Smooth muscle cell (in vitro differentiated cells): Measurements from ENCODE around the gene SLC25A4. TPM values are rescaled to one million over a fixed set of nuclear protein-coding genes. Genes with fewer than 3 reads are reported as not detected.

ENCODE experiments used
- DNase-seq: peaks from one replicate; lab custom pipeline; 2025; ENCODE audit not compliant: unreplicated experiment; lab: John Stamatoyannopoulos, UW
- H2AFZ ChIP-seq: fragments of 200-600 bp; sonication (generic); 2 replicates; pipeline ENCODE4 v1.6.0; 2016; ENCODE audit warnings: antibody characterized with exemption, low read depth, mild to moderate bottlenecking
- H3F3A ChIP-seq: fragments of 200-600 bp; sonication (generic); 2 replicates; pipeline ENCODE4 v1.6.0; 2017; ENCODE audit warnings: antibody characterized with exemption, low read depth
- H3K27ac ChIP-seq: fragments of 200-600 bp; sonication (generic); 2 replicates; pipeline ENCODE4 v1.5.1; 2016; ENCODE audit warnings: low read depth, mild to moderate bottlenecking
- H3K27me3 ChIP-seq: fragments of 200-600 bp; sonication (generic); 2 replicates; pipeline ENCODE4 v1.6.1; 2016; ENCODE audit warnings: low read depth, mild to moderate bottlenecking
- H3K36me3 ChIP-seq: fragments of 200-600 bp; sonication (generic); 2 replicates; pipeline ENCODE4 v1.5.1; 2016; ENCODE audit warnings: low read depth
- H3K4me1 ChIP-seq: fragments of 200-600 bp; sonication (generic); 2 replicates; pipeline ENCODE4 v1.5.1; 2016; ENCODE audit warnings: low read depth
- H3K4me2 ChIP-seq: fragments of 200-600 bp; sonication (generic); 2 replicates; pipeline ENCODE4 v1.6.0; 2016; ENCODE audit warnings: mild to moderate bottlenecking
- H3K4me3 ChIP-seq: fragments of 200-600 bp; sonication (generic); 2 replicates; pipeline ENCODE4 v1.5.1; 2016; ENCODE audit warnings: mild to moderate bottlenecking
- H3K79me2 ChIP-seq: fragments of 200-600 bp; sonication (generic); 2 replicates; pipeline ENCODE4 v1.6.0; 2016; ENCODE audit warnings: low read depth, mild to moderate bottlenecking
- H3K9ac ChIP-seq: fragments of 200-600 bp; sonication (generic); 2 replicates; pipeline ENCODE4 v1.6.0; 2016; ENCODE audit warnings: low read depth
- H3K9me3 ChIP-seq: fragments of 200-600 bp; sonication (generic); replicated peaks from 2 replicates; pipeline ENCODE4 v1.5.1; 2016; ENCODE audit warnings: low read depth
- H4K20me1 ChIP-seq: fragments of 200-600 bp; sonication (generic); 2 replicates; pipeline ENCODE4 v1.6.0; 2016; ENCODE audit warnings: low read depth
- WGBS: methylation state at CpG from one replicate; pipeline ENCODE4 v1.1.7; 2016; ENCODE audit warnings: low lambda C conversion rate; 5-methylcytosine and 5-hydroxymethylcytosine counted together
- polyA plus RNA-seq: library from polyadenylated mRNA; unstranded; fragments of >200 nt; fragmentation: Nextera tagmentation; extraction: Ambion mirVana; gene quantifications from 2 replicates; pipeline ENCODE4 v1.2.1, GENCODE V29; 2016
- total RNA-seq: library from RNA; depleted of rRNA; stranded (reverse); fragments of >200 nt; gene quantifications from 2 replicates; pipeline ENCODE4 v1.2.3, GENCODE V29; 2014
- TF ChIP-seq, protein P1 (sequence below): fragments of 200-600 bp; sonication (generic); IDR thresholded peaks from 2 replicates; pipeline ENCODE4 v1.5.1; 2017; ENCODE audit warnings: borderline replicate concordance, mild to moderate bottlenecking, antibody characterized with exemption; ENCODE audit not compliant: insufficient read depth, poor library complexity, severe bottlenecking

The SLC25A4 gene
- total and polyA plus RNA-seq, 2 experiments from 2014 or later = 16.0 to 19.0 TPM

DNA sequence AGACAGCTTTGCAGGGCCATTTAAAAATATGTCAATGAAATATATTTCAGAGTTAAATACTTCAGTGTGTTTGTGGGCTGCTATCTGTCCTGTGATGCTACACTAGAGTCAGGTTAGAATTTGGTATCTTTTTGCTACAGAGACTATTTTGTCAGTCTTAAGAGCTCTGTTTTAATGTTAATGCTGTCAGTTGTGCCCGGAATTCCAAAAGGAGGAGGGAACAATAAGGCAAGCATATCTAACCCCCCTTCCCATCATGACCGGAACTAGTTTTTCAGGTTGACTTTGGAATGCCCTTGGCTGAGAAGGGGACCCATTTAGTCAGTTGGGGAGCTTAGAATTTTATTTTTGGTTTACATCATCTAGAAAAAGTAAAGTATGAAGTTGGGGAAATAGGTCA, 34.9 kb upstream of the SLC25A4 start:
- Histone ChIP-seq H3K36me3 (no peaks in the 10 kb centered on the region), H4K20me1 (no peaks in the 10 kb centered on the region), H3K9ac (no peak overlapping the region), H3K79me2 (no peaks in the 10 kb centered on the region), H3K4me2 (no peak overlapping the region), H3K4me1 (no peaks in the 10 kb centered on the region), H3K27me3 (no peaks in the 10 kb centered on the region), H3K27ac (no peak overlapping the region), H2AFZ (no peak overlapping the region), H3F3A (peaks cover 7% of the 10 kb centered on the region), H3K9me3 (no peaks in the 10 kb centered on the region), H3K4me3 (no peak overlapping the region)
- DNase-seq = no peak
- TF ChIP-seq, protein P1, sequence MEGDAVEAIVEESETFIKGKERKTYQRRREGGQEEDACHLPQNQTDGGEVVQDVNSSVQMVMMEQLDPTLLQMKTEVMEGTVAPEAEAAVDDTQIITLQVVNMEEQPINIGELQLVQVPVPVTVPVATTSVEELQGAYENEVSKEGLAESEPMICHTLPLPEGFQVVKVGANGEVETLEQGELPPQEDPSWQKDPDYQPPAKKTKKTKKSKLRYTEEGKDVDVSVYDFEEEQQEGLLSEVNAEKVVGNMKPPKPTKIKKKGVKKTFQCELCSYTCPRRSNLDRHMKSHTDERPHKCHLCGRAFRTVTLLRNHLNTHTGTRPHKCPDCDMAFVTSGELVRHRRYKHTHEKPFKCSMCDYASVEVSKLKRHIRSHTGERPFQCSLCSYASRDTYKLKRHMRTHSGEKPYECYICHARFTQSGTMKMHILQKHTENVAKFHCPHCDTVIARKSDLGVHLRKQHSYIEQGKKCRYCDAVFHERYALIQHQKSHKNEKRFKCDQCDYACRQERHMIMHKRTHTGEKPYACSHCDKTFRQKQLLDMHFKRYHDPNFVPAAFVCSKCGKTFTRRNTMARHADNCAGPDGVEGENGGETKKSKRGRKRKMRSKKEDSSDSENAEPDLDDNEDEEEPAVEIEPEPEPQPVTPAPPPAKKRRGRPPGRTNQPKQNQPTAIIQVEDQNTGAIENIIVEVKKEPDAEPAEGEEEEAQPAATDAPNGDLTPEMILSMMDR = no peak
- WGBS = 76% methylated on average over 2 of the region's 2 CpGs

DNA sequence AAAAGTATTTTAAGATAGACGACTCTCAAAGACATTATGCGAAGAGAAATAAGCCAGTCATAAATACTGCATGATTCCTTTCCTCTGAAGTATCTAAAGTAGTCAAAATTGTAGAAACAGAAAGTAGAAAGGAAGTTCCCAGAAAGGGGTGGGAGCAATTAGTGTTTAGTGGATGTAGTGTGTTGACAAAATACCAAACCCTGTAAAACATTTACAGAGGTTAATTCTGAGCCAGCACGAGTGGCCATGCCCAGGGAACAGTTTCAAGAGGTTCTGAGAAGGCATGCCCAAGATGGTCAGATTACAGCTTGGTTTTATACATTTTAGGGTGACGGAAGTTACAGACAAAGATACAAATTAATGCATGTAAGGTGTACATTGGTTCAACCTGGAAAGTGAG, 34.4 kb upstream of the SLC25A4 start:
- WGBS = 89% methylated on average over 4 of the region's 4 CpGs
- H2AFZ ChIP-seq = no peak overlapping the region
- no peaks in the 10 kb centered on the region for H4K20me1 ChIP-seq
- peaks cover 10% of the 10 kb centered on the region for H3F3A ChIP-seq
- H3K36me3 ChIP-seq = no peaks in the 10 kb centered on the region
- H3K79me2 ChIP-seq = no peaks in the 10 kb centered on the region
- no peaks in the 10 kb centered on the region for H3K9me3 ChIP-seq
- no peak overlapping the region for H3K9ac ChIP-seq
- no peak for DNase-seq
- no peak overlapping the region for H3K27ac ChIP-seq
- H3K27me3 ChIP-seq = no peaks in the 10 kb centered on the region
- TF ChIP-seq, protein P1 = no peak
- H3K4me2 ChIP-seq = no peak overlapping the region
- H3K4me3 ChIP-seq = no peak overlapping the region
- no peaks in the 10 kb centered on the region for H3K4me1 ChIP-seq

DNA sequence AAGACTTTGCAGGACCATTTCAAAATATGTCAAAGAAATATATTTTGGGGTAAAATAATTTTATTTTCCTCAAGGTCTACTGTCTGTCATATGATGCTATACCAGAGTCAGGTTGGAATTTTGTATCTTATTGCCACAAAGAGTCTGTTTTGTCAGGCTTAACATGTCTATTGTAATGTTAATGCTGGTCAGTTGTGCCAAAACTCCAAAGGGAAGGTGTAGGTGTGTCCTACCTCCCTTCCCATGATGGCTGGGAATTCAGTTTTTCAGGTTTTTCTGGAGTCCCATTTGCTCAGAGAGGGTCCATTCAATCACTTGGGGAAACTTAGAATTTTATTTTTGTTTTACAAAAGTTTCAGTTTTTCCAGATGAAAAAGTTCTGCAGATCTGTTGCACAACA, 33.3 kb upstream of the SLC25A4 start:
- Histone ChIP-seq H3K4me1 (no peaks in the 10 kb centered on the region), H3K9ac (no peak overlapping the region), H3K36me3 (no peaks in the 10 kb centered on the region), H3K27ac (no peak overlapping the region), H4K20me1 (no peaks in the 10 kb centered on the region), H3K79me2 (no peaks in the 10 kb centered on the region), H3F3A (peaks cover 10% of the 10 kb centered on the region), H3K4me3 (no peak overlapping the region), H2AFZ (no peak overlapping the region), H3K4me2 (no peak overlapping the region), H3K9me3 (no peaks in the 10 kb centered on the region), H3K27me3 (no peaks in the 10 kb centered on the region)
- TF ChIP-seq, protein P1 = no peak
- DNase-seq = no peak

DNA sequence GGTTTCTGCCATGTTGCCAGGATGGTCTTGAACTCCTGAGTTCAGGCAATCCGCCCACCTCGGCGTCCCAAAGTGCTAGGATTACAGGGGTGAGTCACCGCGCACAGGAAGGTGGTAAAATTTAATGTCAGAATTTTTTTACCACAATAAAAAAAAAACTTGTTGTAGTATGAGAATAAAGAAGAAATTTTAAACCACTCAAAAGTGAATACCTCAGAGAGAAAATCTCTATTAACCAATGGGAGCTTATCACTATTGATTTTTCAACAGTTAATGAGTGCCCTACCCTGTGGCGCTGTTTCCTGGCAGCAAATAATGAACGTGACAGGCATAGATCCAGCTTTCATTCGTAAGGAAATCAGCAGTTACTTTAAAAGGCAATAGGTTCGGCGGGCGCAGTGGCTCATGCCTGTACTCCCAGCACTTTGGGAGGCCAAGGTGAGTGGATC, 32.7 kb upstream of the SLC25A4 start:
- no peak overlapping the region for H2AFZ ChIP-seq
- H3K9me3 ChIP-seq = no peaks in the 10 kb centered on the region
- no peaks in the 10 kb centered on the region for H3K79me2 ChIP-seq
- no peak overlapping the region for H3K27ac ChIP-seq
- DNase-seq = no peak
- no peak overlapping the region for H3K4me3 ChIP-seq
- H3K36me3 ChIP-seq = no peaks in the 10 kb centered on the region
- 74% methylated on average over 11 of the region's 11 CpGs for WGBS
- H3K4me1 ChIP-seq = no peaks in the 10 kb centered on the region
- H3F3A ChIP-seq = peaks cover 10% of the 10 kb centered on the region
- no peak overlapping the region for H3K9ac ChIP-seq
- H3K27me3 ChIP-seq = no peaks in the 10 kb centered on the region
- H3K4me2 ChIP-seq = no peak overlapping the region
- no peaks in the 10 kb centered on the region for H4K20me1 ChIP-seq
- TF ChIP-seq, protein P1 = no peak
